Kidney tubule cell (primary cell): ENCODE data around the gene DSCAML1.

Experiments
- DNase-seq: peaks from one replicate; pipeline ENCODE4 v3.0.0-alpha.2; 2018; ENCODE audit warnings: low spot score

The DSCAML1 gene

DNA sequence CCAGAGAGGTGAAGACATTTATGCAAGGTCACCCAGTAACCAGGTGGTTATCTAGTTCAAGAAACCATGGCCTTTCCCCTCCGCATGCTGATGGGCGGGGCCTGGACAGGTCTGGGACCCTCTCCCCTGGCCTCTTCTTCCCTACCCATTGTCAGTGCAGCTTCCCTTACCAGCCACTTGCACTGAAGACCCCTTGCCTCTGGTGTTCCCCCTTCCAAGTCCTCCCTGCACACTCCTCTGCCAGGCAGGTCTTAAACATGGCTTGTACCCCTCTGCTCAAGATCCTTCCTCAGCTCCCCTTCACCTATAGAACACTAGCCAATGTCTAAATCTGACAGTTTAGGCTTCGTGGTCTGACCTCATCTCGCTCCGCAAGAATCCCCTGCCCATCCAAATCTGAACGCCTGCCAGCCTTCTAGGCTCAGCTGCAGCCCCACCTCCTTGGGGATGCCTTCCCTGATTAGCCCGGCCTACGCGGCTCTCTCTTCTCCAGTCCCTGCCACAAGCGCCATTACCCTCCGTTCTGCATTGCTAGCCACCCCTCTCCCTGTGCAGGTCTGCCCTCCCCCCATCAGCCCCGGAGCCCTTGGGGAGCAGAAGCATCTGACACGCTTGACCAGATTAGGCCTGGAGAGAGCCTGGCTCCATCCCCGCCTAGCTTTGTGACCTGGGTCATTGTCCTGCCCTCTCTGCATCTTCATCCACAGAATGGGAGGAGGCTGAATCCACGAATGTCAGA, 213.8 kb downstream of the DSCAML1 start:
- peak; percentile 96 for DNase-seq

- no peak for DNase-seq
Measured at GRCh38 chr11:117582433-117582832, 214.6 kb downstream of the DSCAML1 start.

DNA sequence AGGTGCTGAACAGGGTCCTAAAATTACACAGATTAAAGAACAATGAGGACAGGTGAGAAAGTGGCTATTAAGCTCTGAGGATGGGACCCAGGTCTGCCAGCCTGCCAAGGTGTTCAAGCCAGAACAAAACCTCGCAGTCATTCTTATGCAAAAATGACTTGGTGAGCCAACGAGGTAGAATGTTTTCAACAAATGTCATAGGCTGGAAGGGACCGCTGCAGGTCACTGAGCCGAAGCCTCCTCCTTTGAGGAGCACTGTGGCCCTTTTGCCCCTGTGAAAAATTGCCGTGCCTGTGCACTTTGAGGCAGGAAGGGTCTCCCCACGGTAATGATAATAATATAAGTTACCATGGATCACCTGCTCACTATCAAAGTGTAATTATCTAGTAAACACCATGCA, 216.2 kb downstream of the DSCAML1 start:
- DNase-seq, result no peak

- DNase-seq, result no peak
Measured at GRCh38 chr11:117579161-117579560, 217.9 kb downstream of the DSCAML1 start.

GRCh38 chr11:117575856-117576255, 221.2 kb downstream of the DSCAML1 start:
- DNase-seq, result no peak

GRCh38 chr11:117574551-117574950, 222.5 kb downstream of the DSCAML1 start:
- DNase-seq, result no peak

GRCh38 chr11:117573326-117573725, 223.7 kb downstream of the DSCAML1 start:
- DNase-seq, result no peak

GRCh38 chr11:117572671-117573070, 224.3 kb downstream of the DSCAML1 start:
- DNase-seq, result no peak

- peak; percentile 4 for DNase-seq
Measured at GRCh38 chr11:117572129-117572528, 224.9 kb downstream of the DSCAML1 start.

DNA sequence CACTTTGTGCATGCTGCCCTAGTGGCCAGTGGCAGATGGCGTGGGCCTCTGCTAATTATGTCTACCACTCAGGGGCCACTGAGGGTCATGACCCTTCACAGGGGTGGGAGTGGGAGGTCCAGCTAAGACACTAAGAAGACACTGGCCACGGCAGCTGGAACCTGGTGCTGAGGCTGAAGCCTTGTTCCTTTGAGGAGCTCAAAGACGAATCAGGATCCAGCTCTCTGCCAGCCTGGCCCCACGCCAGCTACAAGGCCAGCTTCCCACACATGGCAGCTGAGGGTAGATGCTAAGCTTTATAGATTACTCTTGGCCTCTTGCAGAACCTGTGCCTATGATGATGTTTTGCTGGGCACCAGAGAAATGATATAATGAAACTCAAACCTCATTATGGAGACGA, 226.3 kb downstream of the DSCAML1 start:
- no peak for DNase-seq

DNA sequence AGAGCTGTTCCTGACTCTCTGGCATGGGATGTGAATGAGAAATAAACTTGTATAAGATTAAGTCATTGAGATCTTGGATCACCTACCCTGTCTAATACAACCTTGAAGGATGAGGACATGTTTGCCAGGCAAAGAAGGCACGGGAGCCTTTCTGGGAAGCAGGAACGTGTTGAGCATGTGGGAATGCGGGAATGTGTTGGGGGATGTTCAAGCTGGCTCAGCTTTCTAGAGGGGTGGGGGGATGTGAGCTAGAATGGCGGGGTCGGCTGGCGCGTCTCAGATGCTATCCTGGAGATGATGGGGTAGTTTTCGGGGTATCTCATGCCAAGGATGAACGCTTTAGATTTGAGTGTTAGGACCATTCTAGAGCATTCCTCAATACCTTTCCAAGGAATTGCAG, 227.1 kb downstream of the DSCAML1 start:
- no peak for DNase-seq

GRCh38 chr11:117565709-117566108, 231.3 kb downstream of the DSCAML1 start:
- DNase-seq, result no peak

GRCh38 chr11:117564321-117564720, 232.7 kb downstream of the DSCAML1 start:
- DNase-seq, result no peak

GRCh38 chr11:117563556-117563955, 233.5 kb downstream of the DSCAML1 start:
- no peak for DNase-seq

DNA sequence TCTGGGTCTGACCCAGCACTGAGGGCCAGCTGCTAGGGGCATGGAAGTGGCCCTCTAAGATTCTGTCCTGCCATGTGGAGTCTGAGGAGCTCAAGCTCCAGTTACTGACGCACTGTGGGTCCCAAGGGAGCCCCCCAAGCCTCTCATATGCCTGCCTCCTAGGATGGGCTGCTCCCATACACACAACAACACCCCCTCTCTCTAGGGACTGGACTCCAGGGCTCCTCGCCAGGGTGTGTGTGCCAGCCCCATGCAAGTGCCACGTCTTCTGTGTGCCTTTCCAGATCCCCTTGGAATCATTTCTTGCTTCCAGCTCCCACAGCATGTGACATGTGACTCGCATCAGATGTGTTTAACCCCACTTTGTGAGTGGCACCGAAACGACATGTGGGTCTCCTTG, 234.9 kb downstream of the DSCAML1 start:
- DNase-seq, result no peak

GRCh38 chr11:117560780-117561530, 236.1 kb downstream of the DSCAML1 start:
- no peak for DNase-seq

DNA sequence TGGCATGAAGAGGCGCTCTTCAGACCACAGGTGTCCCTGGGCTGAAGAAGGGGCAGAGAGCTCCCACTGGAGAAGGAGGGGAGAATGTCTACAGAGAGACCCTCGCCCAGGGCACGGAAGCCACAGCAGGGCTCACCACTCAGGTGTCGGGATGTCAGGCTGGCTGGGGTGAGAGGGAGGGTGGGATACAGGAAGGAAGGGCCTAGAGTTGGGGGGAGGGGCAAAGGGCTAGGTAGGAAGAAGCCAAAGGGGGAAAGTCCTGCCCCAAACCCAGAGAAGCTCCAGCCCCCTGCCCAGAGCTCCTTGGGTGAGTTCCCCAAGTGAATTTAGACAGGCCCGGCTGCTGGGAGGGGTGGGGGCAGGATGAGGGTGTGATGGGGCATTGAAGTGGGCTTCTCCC, 237.3 kb downstream of the DSCAML1 start:
- DNase-seq, result no peak

DNA sequence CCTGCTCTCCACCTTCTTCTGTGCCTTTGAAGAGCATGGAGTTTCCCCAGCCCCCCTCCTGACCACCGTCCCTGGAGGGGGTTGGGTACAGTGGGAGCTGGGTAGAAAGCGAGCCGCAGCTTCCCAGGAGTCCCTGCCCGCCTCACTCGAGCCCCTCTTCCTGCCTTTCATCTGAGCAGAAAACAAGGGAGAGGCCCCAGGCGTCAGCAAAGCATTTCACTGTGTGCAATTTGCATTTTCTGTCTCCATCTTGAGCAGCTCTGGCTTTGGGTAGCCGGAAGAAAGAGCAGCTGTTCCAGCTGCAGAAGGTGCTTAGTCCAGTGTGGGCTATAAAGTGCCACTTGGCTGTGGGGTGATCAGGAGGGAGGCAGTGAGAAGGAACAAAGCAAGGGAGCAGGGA, 239.7 kb downstream of the DSCAML1 start:
- DNase-seq, result no peak

- no peak for DNase-seq
Measured at GRCh38 chr11:117554601-117555333, 242.2 kb downstream of the DSCAML1 start.

GRCh38 chr11:117552626-117553025, 244.4 kb downstream of the DSCAML1 start:
- DNase-seq, result no peak

GRCh38 chr11:117551761-117552343, 245.2 kb downstream of the DSCAML1 start:
- no peak for DNase-seq

DNA sequence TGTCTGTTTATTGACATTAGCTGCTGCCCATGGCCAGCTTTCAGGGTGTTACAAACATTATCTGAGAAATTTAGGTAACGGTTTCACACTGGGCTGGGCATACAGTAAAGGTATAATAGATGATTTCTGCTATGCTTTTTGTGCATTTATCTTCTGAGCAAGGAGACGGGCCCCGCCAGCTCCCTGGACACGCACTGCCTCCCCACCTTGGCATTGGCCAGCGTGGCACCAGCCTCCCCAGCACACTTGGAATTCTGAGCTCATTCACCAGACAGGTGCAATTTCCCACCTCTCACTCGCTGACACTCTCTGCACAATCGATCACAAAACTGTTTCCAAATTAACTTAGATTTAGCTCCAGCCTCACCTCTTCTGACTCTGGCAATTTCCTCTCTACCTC, 246.6 kb downstream of the DSCAML1 start:
- no peak for DNase-seq

- no peak for DNase-seq
Measured at GRCh38 chr11:117549417-117549816, 247.6 kb downstream of the DSCAML1 start.
